Transverse colon (tissue), 4 donors: Measurements from ENCODE around the gene CAPRIN1. TPM values are rescaled to one million over a fixed set of nuclear protein-coding genes. Genes with fewer than 3 reads are reported as not detected.

Experiments used
- DNase-seq: peaks from one replicate; pipeline ENCODE4 v3.0.0-alpha.2; 2019
- H3K27ac ChIP-seq, 4 donors: fragments of 200-600 bp; sonication (generic); 2 replicates each; pipeline ENCODE4 v1.5.1; 2016 to 2018; ENCODE audit warnings: inconsistent platforms in 4 of 4
- H3K27me3 ChIP-seq: fragments of 200-600 bp; sonication (generic); 2 replicates; pipeline ENCODE4 v1.5.1; 2017; ENCODE audit warnings: inconsistent platforms
- H3K36me3 ChIP-seq, 4 donors: fragments of 200-600 bp; sonication (generic); 2 replicates each; pipeline ENCODE4 v1.5.1; 2017 to 2019; ENCODE audit warnings: inconsistent platforms in 4 of 4
- H3K4me1 ChIP-seq, 4 donors: fragments of 200-600 bp; sonication (generic); 2 replicates each; pipeline ENCODE4 v1.5.1; 2017 to 2020; ENCODE audit warnings: inconsistent platforms in 4 of 4
- H3K4me3 ChIP-seq, 4 donors: fragments of 200-600 bp; sonication (generic); 1 replicate in 1 of 4; 2 replicates in 3 of 4; pipeline versions ENCODE4 v1.5.1 to v1.6.1; 2017 to 2019; ENCODE audit warnings: inconsistent platforms in 4 of 4
- H3K9me3 ChIP-seq, 2 donors: fragments of 200-600 bp; sonication (generic); 2 replicates each; pipeline ENCODE4 v1.5.1; 2017 to 2019; ENCODE audit warnings: inconsistent platforms in 2 of 2
- EP300 ChIP-seq: sonication (generic); formaldehyde crosslinking; IDR thresholded peaks from one replicate; pipeline ENCODE4 v1.6.1; 2017; ENCODE audit warnings: antibody characterized with exemption, low read depth
- POLR2A ChIP-seq: fragments of 450-650 bp; IDR thresholded peaks from one replicate; pipeline ENCODE4 v1.6.1; 2016; ENCODE audit warnings: antibody characterized with exemption, mild to moderate bottlenecking, moderate library complexity
- POLR2AphosphoS5 ChIP-seq, 3 donors: sonication (generic); formaldehyde crosslinking; IDR thresholded peaks; one replicate each; pipeline ENCODE4 v1.6.1; 2016; ENCODE audit warnings: antibody characterized with exemption in 3 of 3
- WGBS, 2 donors: methylation state at CpG; one replicate each; pipeline ENCODE4 v1.1.5; 2018; ENCODE audit warnings: low coverage in 1 of 2; 5-methylcytosine and 5-hydroxymethylcytosine counted together
- in situ Hi-C, 4 donors: fragments of 200-750 bp; cut with MboI; loops; one replicate each; pipeline versions ENCODE4 v1.15.0 to v1.15.1; 2017; ENCODE audit warnings: low sequenced_read_pairs in 3 of 4, low pct_ligation_motif_present in 1 of 4, low pct_unique_long_range_greater_than_20kb in 1 of 4
- intact Hi-C: fragments of 100-400 bp; cut with DNase I; formaldehyde crosslinking; loops from one replicate; pipeline ENCODE4 v1.15.1; 2023; ENCODE audit warnings: low total_unique reads
- total RNA-seq, 4 donors: library from RNA; depleted of rRNA; stranded (reverse); fragments of >200 nt; gene quantifications; one replicate each; pipeline ENCODE4 v1.1.0, GENCODE V29; 2016
- TF ChIP-seq, protein P1 (sequence below), 5 experiments: fragments of 200-600 bp in 3 of 5; fragments of 450-650 bp in 2 of 5; sonication (generic) in 3 of 5; IDR thresholded peaks; 1 replicate in 2 of 5; 2 replicates in 3 of 5; pipeline ENCODE4 v1.5.1; 2016 to 2017; ENCODE audit warnings: antibody characterized with exemption in 5 of 5, inconsistent platforms in 3 of 5, mild to moderate bottlenecking in 2 of 5, moderate library complexity in 1 of 5

CAPRIN1 gene
- total RNA-seq, 4 donors from 2014 or later: 129 to 163 (median 152) TPM

GRCh38 chr11:34134765-34135164 lies 83.2 kb downstream of the CAPRIN1 start:
- in situ Hi-C loops: no loop called here
- Histone ChIP-seq H3K36me3 (peaks cover 0 to 56% (median 25%) of the 10 kb centered on the region in 4 donors), H3K4me1 (no peaks in the 10 kb centered on the region), H3K9me3 (no peaks in the 10 kb centered on the region), H3K27me3 (no peaks in the 10 kb centered on the region), H3K27ac (no peak overlapping the region), H3K4me3 (no peak overlapping the region)
- no peak for TF ChIP-seq POLR2A
- TF ChIP-seq, protein P1, sequence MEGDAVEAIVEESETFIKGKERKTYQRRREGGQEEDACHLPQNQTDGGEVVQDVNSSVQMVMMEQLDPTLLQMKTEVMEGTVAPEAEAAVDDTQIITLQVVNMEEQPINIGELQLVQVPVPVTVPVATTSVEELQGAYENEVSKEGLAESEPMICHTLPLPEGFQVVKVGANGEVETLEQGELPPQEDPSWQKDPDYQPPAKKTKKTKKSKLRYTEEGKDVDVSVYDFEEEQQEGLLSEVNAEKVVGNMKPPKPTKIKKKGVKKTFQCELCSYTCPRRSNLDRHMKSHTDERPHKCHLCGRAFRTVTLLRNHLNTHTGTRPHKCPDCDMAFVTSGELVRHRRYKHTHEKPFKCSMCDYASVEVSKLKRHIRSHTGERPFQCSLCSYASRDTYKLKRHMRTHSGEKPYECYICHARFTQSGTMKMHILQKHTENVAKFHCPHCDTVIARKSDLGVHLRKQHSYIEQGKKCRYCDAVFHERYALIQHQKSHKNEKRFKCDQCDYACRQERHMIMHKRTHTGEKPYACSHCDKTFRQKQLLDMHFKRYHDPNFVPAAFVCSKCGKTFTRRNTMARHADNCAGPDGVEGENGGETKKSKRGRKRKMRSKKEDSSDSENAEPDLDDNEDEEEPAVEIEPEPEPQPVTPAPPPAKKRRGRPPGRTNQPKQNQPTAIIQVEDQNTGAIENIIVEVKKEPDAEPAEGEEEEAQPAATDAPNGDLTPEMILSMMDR (IDR thresholded peaks at IDR 0.05): no peak
- no peak for TF ChIP-seq POLR2AphosphoS5 (IDR thresholded peaks at IDR 0.05)
- no peak for TF ChIP-seq EP300
- intact Hi-C loops: no loop called here
- 68 to 83% methylated on average over 5 of the region's 5 CpGs for WGBS, 2 donors
- DNase-seq: no peak

DNA sequence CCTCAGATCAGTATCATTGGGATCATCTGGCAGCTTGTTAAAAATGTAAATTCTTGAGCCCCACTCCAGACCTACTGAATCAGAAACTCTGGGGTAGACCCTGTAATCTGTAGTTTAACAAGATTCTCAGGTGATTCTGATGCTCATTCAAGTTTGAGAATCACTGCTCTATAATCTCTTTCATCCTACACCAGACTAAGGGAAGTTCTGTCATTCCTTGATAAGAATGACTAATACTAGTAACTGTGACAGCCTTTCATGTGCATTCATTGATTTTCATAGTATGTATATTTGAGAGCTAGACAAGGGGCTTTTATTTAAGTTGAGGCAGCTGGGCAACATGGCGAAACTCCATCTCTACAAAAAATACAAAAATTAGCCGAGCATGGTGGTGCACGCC lies 83.9 kb downstream of the CAPRIN1 start:
- WGBS, 2 donors: 92 to 100% methylated on average over 1 to 3 of the region's 3 CpGs
- no peak overlapping the region for H3K27ac ChIP-seq

GRCh38 chr11:34136420-34136819 lies 84.9 kb downstream of the CAPRIN1 start:
- no peak for DNase-seq
- intact Hi-C loops (no loop called here), in situ Hi-C loops (no loop called here)
- Histone ChIP-seq H3K36me3 (peaks cover 0 to 56% (median 22%) of the 10 kb centered on the region in 4 donors), H3K27ac (no peak overlapping the region), H3K27me3 (no peaks in the 10 kb centered on the region), H3K9me3 (no peaks in the 10 kb centered on the region), H3K4me3 (no peak overlapping the region), H3K4me1 (no peaks in the 10 kb centered on the region)
- WGBS, 2 donors: 95% methylated on average over 8 of the region's 8 CpGs; no CpG with 5 or more reads in 1 of the 2 donors
- TF ChIP-seq POLR2AphosphoS5 (IDR thresholded peaks at IDR 0.05): no peak
- TF ChIP-seq, protein P1 (IDR thresholded peaks at IDR 0.05): no peak
- no peak for TF ChIP-seq POLR2A
- TF ChIP-seq EP300: no peak

More for the DNA sequence above, 83.9 kb downstream of the CAPRIN1 start:
- no peak overlapping the region for H3K4me3 ChIP-seq
- no peaks in the 10 kb centered on the region for H3K4me1 ChIP-seq
- in situ Hi-C loops (no loop called here), intact Hi-C loops (no loop called here)
- peaks cover 0 to 53% (median 27%) of the 10 kb centered on the region in 4 donors for H3K36me3 ChIP-seq
- no peak for DNase-seq
- TF ChIP-seq POLR2A (no peak), POLR2AphosphoS5 (IDR thresholded peaks at IDR 0.05) (no peak), EP300 (no peak)
- TF ChIP-seq, protein P1 (IDR thresholded peaks at IDR 0.05): no peak
- no peaks in the 10 kb centered on the region for H3K27me3 ChIP-seq
- no peaks in the 10 kb centered on the region for H3K9me3 ChIP-seq

- no peak for DNase-seq
- no peaks in the 10 kb centered on the region for H3K4me1 ChIP-seq
- 94% methylated on average over 7 of the region's 7 CpGs; no CpG with 5 or more reads in 1 of the 2 donors for WGBS, 2 donors
- no peak for TF ChIP-seq EP300
- no peak for TF ChIP-seq POLR2A
- no peak for TF ChIP-seq POLR2AphosphoS5 (IDR thresholded peaks at IDR 0.05)
- TF ChIP-seq, protein P1 (IDR thresholded peaks at IDR 0.05): no peak
- H3K9me3 ChIP-seq: no peaks in the 10 kb centered on the region
- H3K36me3 ChIP-seq: peaks cover 0 to 74% (median 26%) of the 10 kb centered on the region in 4 donors
- H3K27me3 ChIP-seq: no peaks in the 10 kb centered on the region
- intact Hi-C loops (no loop called here), in situ Hi-C loops (no loop called here)
- H3K27ac ChIP-seq: no peak overlapping the region
- no peak overlapping the region for H3K4me3 ChIP-seq
These were observed 87.8 kb downstream of the CAPRIN1 start for GRCh38 chr11:34139346-34139745.
